ENCODE results near the gene C7.
A peak's percentile ranks its signal among the peaks of the same experiment; 100 is the strongest.
"Not testable (repeated sequence)": the region's sequence is repeated elsewhere in the genome, so short reads cannot be mapped to it uniquely, and the experiment has no call there.

C7 gene

DNA sequence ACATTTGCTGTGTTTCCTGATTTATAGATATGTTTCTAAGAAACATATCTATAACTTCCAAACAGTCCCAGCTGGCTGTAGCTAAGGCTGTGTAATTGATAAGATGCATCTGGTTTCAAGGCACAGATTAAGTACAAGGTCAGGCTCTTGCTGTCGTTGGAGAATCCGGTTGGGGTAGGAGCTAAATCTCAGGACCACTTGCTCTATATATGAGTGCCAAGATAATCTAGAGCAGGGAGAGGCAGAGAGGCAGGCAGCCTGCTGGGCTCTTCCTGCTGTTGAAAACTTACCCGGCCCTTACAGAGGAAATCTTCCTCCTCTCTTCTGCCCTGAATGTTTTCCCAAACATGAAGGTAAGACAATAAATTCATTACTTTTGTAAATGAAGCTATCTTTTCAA is at the start of gene C7:
C7 (plus strand) TSS at position 234 of the 400 bp plus-strand sequence; CDS start at position 348, 114 bp downstream.
- DNase-seq (ENCODE audit: low read depth, low spot score) = no peak

DNA sequence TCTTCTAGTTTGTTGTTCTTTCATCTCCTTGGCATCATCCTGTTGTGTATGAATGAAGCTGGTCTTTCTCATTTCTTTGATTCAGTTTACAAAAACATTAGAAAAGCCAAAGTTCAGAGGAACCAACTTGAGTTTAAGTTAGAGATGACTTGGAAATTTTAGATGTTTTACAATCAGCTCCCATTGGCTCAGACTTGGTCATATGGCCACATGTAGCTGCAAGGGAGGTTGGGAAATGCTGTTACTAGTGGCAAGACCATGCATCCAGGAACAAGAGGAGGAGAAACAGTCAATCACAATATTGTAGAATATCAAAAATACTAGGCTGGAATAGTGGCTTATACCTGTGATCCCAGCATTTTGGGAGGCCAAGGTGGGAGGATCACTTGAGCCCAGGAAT is 48.6 kb upstream of the C7 start:
- DNase-seq (ENCODE audit: low read depth, low spot score) = no peak

DNA sequence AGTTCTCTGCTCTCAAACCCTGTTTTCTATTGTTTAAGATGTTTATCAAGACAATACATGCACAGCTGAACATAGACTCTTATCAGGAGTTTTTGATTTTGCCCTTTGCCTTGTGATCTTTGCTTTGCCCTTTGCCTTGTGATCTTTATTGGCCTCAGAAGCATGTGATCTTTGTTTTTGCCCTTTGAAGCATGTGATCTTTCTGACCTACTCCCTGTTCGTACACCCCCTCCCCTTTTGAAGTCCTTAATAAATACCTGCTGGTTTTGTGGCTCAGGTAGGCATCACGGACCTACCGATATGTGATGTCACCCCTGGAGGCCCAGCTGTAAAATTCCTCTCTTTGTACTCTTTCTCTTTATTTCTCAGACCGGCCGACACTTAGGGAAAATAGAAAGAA is 44.3 kb upstream of the C7 start:
- not testable (repeated sequence) for DNase-seq (ENCODE audit: low read depth, low spot score)

DNA sequence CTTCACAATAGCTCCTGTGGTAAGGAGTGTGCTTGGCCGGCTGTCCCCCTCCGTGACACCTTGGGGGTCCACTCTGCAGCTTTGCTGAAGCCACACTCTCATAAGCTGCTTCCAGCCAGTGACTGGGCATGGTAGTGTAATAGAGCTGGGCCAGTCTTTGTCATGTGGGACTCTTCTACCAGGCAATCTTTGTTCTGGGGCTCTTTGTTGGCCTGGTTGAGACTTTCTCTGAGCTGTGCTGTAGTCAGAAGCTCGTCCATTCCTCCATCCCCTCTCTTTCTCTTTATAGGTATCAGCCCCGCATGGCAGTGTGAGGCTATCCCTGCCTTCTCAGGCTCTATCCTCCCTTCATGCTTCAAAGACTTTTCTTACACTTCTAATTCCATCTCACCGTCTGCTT is 42.5 kb upstream of the C7 start:
- no peak for DNase-seq (ENCODE audit: low read depth, low spot score)

DNA sequence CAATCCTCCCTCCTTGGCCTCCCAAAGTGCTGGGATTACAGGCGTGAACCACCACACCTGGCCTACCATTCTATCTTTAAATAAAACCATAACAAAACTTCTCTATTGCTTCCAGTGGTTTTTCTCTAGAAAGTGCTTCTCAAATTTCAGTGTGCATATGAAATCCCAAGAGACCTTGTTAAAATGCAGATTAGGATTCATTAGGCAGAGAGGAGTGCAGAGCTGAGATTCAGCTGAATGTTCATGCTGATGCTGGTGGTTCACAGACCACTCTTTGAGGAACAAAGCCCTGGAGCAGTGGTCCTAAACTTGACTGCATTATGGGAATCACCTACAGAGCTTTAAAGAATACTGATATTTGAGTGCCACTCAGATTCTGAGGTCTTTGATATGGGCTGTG is 39.9 kb upstream of the C7 start:
- no peak for DNase-seq (ENCODE audit: low read depth, low spot score)

DNA sequence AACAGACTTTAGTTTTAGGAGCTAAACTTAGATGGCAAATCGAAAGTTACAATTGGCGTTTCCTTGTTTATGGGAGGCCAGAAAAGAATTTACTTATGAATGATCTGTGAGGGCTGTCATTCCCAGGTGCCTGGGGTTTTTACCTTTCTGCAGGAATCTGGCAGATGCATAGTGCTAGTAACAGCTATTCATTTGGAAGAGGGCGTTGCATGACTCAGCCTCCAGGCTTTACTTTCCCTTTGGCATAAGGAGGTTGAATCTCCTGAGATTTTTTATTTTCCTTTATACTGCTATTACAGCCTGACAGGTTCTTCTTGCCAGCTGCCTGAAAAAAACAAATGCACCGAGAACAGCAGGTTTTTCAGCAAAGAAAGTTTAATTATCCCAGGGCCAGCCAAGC is 38.1 kb upstream of the C7 start:
- no peak for DNase-seq (ENCODE audit: low read depth, low spot score)

DNA sequence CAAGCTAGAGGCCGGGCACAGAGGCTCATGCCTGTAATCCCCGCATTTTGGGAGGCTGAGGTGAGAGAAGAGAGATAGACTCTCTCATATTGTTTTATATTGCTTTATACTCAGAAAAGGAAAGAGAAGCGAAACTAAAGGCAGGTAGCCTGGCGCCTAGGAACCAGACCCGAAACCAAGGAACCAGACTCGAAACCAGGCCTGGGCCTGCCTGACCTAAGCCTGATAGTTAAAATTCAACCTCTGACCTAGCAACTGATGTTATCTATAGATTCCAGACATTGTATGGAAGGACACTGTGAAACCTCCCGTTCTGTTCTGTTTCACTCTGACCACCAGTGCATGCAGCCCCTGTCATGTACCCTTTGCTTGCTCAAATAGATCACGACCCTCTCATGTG is 37.0 kb upstream of the C7 start:
- DNase-seq (ENCODE audit: low read depth, low spot score) = not testable (repeated sequence)

DNA sequence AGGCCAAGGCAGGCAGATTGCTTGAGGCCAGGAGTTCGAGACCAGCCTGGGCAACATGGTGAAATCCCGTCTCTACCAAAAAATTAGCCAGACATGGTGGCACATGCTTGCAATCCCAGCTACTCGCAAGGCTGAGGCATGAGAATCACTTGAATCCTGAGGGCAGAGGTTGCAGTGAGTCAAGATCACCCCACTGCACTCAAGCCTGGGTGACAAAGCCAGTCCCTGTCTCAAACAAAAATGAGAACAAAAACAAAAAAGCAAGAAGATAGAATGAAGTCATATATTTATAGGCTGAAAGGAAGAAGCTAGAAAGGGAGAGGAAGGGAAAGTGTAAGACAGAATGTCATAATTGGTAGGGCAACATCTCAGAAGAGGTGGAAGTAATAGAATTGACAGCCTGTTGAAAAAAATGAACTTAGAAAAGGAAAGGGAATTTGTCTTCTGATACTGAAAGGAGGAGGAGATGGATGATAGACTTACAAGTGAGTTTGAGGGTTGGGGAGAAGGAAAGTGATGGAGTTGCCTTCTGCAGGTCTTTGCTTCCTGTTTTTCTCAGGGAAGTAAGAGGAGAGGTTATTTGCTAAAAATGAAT is 35.9 kb upstream of the C7 start:
- DNase-seq (ENCODE audit: low read depth, low spot score) = no peak

DNA sequence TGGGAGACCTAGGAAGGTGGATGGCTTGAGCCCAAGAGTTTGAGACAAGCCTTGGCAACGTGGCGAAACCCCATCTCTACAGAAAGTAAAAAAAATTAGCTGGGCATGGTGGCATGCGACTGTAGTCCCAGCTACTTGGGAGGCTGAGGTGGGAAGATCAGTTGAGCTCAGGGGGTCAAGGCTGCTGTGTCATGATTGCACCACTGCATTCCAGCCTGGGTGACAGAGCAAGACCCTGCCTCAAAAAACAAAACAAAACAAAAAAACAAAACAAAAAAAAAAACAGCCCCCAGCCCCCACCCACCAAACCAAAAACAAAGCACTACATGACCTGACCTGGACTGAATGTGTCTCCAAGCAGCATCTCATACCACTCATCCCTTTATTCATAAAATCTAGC is 33.3 kb upstream of the C7 start:
- DNase-seq (ENCODE audit: low read depth, low spot score) = no peak

DNA sequence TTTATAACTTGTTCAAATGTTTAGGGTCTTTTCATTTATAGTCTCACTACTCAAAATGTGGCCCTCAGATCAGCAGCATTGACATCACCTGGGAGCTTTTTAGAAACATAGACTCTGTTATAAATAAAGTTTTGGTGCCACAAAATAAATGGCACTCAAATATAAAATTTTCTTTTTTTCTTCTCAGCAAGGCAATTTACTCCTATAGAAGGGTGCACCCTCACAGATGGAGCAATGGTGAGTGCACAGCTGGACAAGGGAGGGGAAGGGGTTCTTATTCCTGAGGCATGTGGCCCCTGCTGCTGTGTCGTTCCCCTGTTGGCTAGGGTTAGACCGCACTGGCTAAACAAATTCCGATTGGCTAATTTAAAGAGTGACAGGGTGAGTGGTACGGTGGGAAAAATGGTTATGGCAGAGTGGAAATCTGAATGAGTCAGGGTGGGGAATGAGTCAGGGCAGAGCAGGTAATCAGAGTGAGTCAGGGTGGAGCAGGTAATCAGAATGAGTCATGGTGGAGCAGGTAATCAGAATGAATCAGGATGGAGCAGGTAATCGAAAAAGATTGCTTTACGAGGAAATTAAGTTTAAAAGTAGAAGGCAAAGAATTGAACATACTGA is 31.8 kb upstream of the C7 start:
- no peak for DNase-seq (ENCODE audit: low read depth, low spot score)

DNA sequence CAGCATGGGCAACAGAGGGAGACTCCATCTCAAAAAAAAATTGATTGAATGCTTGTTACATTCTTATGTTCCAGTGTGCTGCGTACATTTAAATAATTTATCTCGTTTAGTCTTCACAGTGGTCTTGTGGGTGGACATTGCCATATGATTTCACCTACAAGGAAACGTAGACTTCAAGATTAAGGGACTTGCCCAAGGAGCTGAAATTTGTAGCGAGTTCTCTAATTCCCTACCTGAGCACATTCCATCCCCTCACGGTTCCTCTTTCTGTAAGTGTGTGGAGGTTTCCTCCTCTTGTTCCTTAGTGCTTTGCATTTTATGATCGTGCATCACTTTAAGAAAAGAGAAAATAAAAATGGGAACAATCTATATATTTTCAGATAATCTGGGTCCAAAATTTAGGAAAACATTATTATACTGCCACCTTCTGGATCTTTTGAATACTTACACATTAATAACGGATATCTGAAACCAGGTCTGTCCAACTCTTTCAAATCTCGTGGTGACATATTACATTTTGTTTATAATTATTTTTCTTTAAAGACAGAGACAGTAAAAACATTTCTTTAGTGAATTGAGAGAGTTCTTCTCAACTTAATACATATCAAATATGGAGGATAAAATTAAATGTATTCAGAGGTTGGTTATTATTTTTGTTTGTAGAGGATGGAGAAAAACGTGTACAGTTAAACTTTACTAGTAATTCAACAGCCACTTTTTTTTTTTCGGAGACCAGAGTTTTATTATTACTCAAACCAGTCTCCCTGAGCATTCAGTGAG is 29.9 kb upstream of the C7 start:
- peak; percentile 7 for DNase-seq (ENCODE audit: low read depth, low spot score)

DNA sequence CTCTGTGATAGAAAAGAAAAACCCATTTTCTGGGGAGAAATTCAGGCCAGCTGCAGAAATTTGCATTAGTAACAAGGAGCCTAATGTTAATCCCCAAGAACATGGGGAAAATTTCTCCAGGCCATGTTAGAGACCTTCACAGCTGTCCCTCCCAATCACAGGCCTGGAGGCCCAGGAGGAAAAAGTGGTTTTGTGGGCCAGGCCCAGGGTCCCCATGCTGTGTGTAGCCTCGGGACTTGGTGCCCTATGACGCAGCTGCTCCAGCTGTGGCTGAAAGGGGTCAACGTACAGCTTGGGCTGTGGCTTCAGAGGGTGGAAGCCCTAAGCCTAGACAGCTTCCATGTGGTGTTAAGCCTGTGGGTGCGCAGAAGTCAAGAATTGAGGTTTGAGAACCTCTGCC is 27.0 kb upstream of the C7 start:
- no peak for DNase-seq (ENCODE audit: low read depth, low spot score)

DNA sequence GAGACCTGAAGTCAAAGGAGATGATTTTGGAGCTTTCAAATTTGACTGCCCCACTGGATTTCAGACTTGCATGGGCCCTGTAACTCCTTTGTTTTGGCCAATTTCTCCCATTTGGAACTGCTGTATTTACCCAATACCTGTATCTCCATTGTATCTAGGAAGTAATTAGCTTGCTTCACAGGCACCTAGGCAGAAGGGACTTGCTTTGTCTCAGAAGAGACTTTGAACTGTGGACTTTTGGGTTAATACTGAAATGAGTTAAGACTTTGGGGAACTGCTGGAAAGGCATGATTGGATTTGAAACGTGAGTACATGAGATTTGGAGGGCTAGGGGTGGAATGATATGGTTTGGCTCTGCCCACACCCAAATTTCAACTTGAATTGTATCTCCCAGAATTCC is 26.2 kb upstream of the C7 start:
- not testable (repeated sequence) for DNase-seq (ENCODE audit: low read depth, low spot score)

DNA sequence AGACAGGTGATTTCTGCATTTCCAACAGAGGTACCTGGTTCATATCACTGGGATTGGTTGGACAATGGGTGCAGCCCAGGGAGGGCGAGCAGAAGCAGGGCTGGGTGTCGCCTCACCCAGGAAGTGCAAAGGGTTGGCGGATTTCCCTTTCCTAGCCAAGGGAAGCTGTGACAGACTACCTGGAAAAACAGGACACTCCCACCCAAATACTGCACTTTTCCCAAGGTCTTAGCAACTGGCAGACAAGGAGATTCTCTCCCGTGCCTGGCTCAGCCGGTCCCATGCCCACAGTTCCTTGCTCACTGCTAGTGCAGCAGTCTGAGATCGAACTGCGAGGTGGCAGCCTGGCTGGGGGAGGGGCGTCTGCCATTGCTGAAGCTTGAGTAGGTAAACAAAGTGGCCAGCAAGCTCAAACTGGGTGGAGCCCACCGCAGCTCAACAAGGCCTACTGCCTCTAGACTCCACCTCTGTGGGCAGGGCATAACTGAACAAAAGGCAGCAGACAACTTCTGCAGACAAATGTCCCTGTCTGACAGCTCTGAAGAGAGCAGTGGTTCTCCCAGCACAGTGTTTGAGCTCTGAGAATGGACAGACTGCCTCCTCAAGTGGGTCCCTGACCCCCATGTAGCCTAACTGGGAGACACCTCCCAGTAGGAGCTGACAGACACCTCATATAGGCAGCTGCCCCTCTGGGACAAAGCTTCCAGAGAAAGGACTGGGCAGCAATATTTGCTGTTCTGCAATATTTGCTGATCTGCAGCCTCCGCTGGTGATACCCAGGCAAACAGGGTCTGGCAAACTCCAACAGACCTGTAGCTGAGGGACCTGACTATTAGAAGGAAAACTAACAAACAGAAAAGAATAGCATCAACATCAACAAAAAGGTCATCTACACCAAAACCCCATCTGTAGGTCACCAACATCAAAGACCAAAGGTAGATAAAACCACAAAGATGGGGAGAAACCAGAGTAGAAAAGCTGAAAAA is 13.6 kb upstream of the C7 start:
- not testable (repeated sequence) for DNase-seq (ENCODE audit: low read depth, low spot score)

DNA sequence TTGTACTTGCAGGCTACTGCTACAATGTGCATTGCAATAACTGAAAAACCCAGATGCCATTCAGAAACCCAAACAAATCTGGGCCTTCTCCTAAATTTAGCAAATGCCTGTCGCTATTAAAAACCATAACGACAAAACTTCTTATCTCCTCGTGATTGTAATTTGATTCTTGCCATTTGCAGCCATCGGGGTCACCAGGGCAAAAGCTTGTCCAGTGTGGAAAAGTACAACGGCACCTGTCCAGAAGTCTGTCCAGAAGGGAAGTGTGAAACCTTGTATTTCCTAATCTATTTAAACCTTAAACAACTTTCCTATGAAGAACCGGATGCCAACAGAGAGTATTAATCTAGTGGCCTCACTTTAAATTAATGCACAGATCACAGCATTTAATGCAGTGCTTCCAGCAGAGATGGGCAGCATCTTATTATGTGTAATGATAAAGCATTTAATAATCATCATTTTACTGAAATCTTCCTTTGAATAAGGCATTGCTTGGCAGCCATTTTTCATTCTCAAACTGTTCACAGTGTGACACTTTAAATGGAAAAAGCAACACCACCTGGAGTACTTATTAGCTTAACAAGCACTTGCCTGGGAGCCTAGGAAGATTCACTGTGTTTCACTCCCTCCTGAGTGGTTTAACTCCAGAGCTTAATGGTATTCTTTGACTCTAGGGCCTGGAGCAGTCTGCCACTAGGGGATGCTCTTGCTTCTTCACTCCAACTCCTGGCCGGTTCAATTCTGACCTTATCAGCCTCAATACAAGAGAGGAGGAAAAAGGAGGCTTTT is 4.9 kb upstream of the C7 start:
- peak; percentile 77 for DNase-seq (ENCODE audit: low read depth, low spot score)

DNA sequence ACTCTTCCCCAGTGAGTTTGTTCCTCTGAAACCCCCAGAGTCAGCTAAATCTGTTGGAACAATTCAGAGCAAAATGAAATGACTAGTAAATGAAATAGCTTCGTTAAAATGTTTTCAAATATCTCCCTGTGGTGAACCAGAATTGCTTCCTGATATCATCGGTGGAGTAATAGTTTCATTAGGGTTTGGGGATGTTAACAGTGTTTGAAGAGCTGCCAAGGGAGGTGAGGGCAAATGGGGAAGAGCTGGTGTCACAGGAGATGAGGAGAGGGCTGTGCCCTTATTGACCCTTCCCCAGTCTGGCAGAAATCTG is 4.3 kb upstream of the C7 start:
- no peak for DNase-seq (ENCODE audit: low read depth, low spot score)

DNA sequence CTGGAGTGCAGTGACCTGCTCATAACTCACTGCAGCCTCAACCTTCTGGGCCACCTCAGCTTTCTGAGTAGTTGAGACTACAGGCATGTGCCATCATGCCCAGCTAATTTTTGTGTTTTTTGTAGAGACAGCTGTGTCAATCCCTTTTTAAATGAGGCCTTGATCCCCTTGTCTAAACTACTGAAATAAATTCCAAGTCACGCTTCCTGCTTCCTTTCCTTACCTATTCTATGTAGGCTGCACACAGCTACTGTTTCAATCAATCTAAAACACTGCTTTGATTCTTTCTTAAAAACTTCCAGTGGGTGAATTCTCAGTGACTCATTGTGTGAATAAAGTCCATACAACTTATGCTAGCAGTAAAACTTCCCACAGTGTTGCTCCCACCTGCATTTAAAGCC is 2.9 kb upstream of the C7 start:
- DNase-seq (ENCODE audit: low read depth, low spot score) = no peak

DNA sequence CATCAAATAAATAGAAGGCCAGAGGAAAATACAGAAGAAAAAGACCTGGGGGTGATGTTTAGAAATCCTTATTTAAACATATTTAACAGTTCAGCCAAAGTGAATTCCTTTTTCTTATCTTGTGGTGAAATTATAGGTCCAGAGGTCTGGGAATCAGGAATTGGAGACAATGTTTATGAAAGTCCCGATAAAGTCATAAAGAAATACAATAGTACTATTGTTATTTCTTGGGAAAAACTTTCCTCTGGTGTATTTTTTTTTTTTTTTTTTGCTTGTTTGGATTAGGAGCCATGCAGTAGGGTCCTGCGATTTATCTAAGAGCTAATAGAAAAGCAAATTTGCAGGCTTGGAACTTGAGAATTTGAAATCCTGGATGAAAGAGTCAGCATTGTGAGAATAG is 426 bp downstream of the C7 start:
- no peak for DNase-seq (ENCODE audit: low read depth, low spot score)

DNA sequence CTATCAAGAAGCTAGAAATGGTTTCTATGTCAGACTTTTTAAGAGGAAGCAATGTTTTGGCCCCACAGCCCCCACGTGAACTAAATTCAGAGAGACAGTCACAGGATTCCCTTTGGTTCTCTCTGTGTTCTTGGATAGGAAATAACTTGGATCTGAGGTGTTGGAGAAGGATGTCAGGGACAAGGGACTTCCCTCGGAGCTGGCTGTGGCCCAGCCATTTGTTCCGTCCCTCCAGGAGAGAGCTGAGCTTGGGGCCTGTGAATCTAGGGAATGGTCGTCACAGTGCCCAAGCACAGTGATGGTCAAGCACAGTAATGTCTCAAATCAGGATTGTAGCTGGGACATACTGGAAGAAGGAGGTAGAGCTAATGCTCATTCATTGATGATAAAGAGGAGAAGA is 2.0 kb downstream of the C7 start:
- no peak for DNase-seq (ENCODE audit: low read depth, low spot score)

DNA sequence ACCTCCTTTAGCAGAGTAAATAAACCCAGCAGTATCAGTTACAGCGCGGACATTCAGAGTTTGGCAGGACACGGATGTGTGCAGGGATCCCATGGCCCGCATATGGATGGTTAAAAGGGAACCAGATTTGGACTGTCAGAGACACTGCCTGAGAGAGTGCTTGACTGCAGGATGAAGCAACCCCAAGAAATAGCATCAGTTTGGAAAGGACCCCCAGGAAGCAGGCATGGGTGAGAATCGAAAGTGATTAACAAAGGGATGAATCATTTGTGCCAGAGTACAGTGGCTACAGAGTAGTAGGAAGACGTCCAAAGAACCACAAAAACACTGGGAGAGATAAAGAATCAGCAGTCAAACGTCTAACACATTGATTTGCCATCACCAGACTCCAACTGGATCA is 5.5 kb downstream of the C7 start:
- DNase-seq (ENCODE audit: low read depth, low spot score) = no peak

DNA sequence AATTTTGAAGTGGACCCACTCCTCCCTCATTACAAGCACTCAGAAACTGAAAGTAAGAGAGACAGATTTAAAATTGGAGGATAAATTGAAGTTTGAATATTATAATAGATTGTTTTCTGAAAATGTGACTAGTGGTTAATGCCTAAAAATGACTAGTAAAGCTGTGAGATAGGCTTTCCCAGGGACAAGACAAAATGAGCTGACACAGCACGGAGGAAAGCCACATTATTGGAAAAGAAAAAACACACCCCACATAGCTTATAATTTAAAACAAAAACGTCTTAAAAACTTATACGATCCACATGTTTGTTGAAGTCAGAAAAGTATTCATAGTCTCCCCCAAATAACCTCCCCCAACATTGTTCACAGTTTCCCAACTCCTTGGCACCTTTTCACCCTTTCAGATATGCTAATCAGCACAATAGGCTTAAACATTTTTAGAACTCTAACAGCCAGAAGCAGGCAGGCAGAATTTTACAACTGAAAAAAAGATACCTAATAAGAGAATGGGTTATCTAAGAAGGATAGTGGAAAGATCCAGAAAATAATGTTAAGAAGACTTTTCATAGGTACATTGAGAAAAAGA is 6.1 kb downstream of the C7 start:
- DNase-seq (ENCODE audit: low read depth, low spot score) = no peak
